ENCODE data around the gene SERGEF.

- TF ChIP-seq CTCF (IDR thresholded peaks at IDR 0.05) (no peak), POLR2A (IDR thresholded peaks at IDR 0.05) (no peak)
Measured at GRCh38 chr11:18011633-18012032, 1.2 kb downstream of the SERGEF start.
